HEK293 (cell line): ENCODE measurements around the gene ICAM3.

Experiments used
- ATF2 ChIP-seq: fragments of 450-650 bp; formaldehyde crosslinking; IDR thresholded peaks from 2 replicates; pipeline ENCODE4 v1.5.1; 2016; ENCODE audit warnings: missing biosample characterization, missing genetic modification characterization, low read depth
- BCL11A ChIP-seq: fragments of 450-650 bp; formaldehyde crosslinking; IDR thresholded peaks from 2 replicates; pipeline ENCODE4 v1.5.1; 2016; ENCODE audit warnings: low read depth, missing biosample characterization, missing genetic modification characterization
- GFI1B ChIP-seq: fragments of 450-650 bp; formaldehyde crosslinking; IDR thresholded peaks from 2 replicates; pipeline ENCODE4 v1.5.1; 2016; ENCODE audit warnings: missing biosample characterization, missing genetic modification characterization
- GLI4 ChIP-seq: fragments of 450-650 bp; formaldehyde crosslinking; IDR thresholded peaks from 2 replicates; pipeline ENCODE4 v1.5.1; 2016; ENCODE audit warnings: missing biosample characterization, missing genetic modification characterization
- KLF10 ChIP-seq: fragments of 450-650 bp; IDR thresholded peaks from 2 replicates; pipeline ENCODE4 v1.5.1; 2018; ENCODE audit warnings: missing biosample characterization, mild to moderate bottlenecking, missing genetic modification characterization
- KLF8 ChIP-seq: fragments of 450-650 bp; formaldehyde crosslinking; IDR thresholded peaks from 2 replicates; pipeline ENCODE4 v1.5.1; 2016; ENCODE audit warnings: missing biosample characterization, missing genetic modification characterization
- PBX3 ChIP-seq: sonication (generic); formaldehyde crosslinking; IDR thresholded peaks from 2 replicates; pipeline ENCODE4 v1.8.1; 2022; ENCODE audit warnings: mild to moderate bottlenecking, moderate library complexity, missing genetic modification reagents
- PRDM4 ChIP-seq: fragments of 450-650 bp; formaldehyde crosslinking; IDR thresholded peaks from 2 replicates; pipeline ENCODE4 v1.5.1; 2017; ENCODE audit warnings: missing biosample characterization, missing genetic modification characterization
- WT1 ChIP-seq: fragments of 450-650 bp; formaldehyde crosslinking; IDR thresholded peaks from 2 replicates; pipeline ENCODE4 v1.5.1; 2016; ENCODE audit warnings: missing biosample characterization, missing genetic modification characterization
- YY1 ChIP-seq: fragments of 450-650 bp; formaldehyde crosslinking; IDR thresholded peaks from 2 replicates; pipeline ENCODE4 v1.5.1; 2018; ENCODE audit warnings: missing biosample characterization, missing genetic modification characterization
- ZBTB26 ChIP-seq: fragments of 450-650 bp; formaldehyde crosslinking; optimal IDR thresholded peaks from 2 replicates; pipeline ENCODE3; 2016; ENCODE audit warnings: missing biosample characterization, mild to moderate bottlenecking, missing genetic modification characterization
- ZBTB49 ChIP-seq: fragments of 450-650 bp; formaldehyde crosslinking; IDR thresholded peaks from 2 replicates; pipeline ENCODE4 v1.5.1; 2016; ENCODE audit warnings: missing biosample characterization, missing genetic modification characterization, low read depth
- ZFHX2 ChIP-seq: fragments of 450-650 bp; formaldehyde crosslinking; conservative IDR thresholded peaks from 2 replicates; pipeline ENCODE4 v1.5.1; 2016; ENCODE audit warnings: missing biosample characterization, missing genetic modification characterization
- ZFP69B ChIP-seq: fragments of 450-650 bp; formaldehyde crosslinking; IDR thresholded peaks from 2 replicates; pipeline ENCODE4 v1.5.1; 2016; ENCODE audit warnings: missing biosample characterization, missing genetic modification characterization
- ZNF114 ChIP-seq: fragments of 450-650 bp; formaldehyde crosslinking; IDR thresholded peaks from 2 replicates; pipeline ENCODE4 v1.5.0; 2017; ENCODE audit warnings: missing biosample characterization, missing genetic modification characterization
- ZNF18 ChIP-seq: fragments of 450-650 bp; formaldehyde crosslinking; IDR thresholded peaks from 2 replicates; pipeline ENCODE4 v1.5.1; 2016; ENCODE audit warnings: missing biosample characterization, missing genetic modification characterization
- ZNF202 ChIP-seq: fragments of 450-650 bp; formaldehyde crosslinking; IDR thresholded peaks from 2 replicates; pipeline ENCODE4 v1.5.1; 2016; ENCODE audit warnings: missing biosample characterization, missing genetic modification characterization, borderline replicate concordance
- ZNF239 ChIP-seq: fragments of 450-650 bp; formaldehyde crosslinking; IDR thresholded peaks from 2 replicates; pipeline ENCODE4 v1.5.1; 2016; ENCODE audit warnings: missing biosample characterization, missing genetic modification characterization
- ZNF366 ChIP-seq: fragments of 450-650 bp; formaldehyde crosslinking; conservative IDR thresholded peaks from 2 replicates; pipeline ENCODE4 v1.5.1; 2016; ENCODE audit warnings: missing biosample characterization, missing genetic modification characterization
- ZNF404 ChIP-seq: fragments of 450-650 bp; formaldehyde crosslinking; IDR thresholded peaks from 2 replicates; pipeline ENCODE4 v1.5.1; 2017; ENCODE audit warnings: missing biosample characterization, missing genetic modification characterization
- ZNF433 ChIP-seq: fragments of 450-650 bp; formaldehyde crosslinking; IDR thresholded peaks from 2 replicates; pipeline ENCODE4 v1.5.1; 2016; ENCODE audit warnings: missing biosample characterization, missing genetic modification characterization, low read depth
- ZNF473 ChIP-seq: fragments of 450-650 bp; formaldehyde crosslinking; IDR thresholded peaks from 2 replicates; pipeline ENCODE4 v1.5.1; 2017; ENCODE audit warnings: missing biosample characterization, missing genetic modification characterization
- ZNF510 ChIP-seq: fragments of 450-650 bp; formaldehyde crosslinking; IDR thresholded peaks from 2 replicates; pipeline ENCODE4 v1.5.1; 2018; ENCODE audit warnings: mild to moderate bottlenecking, missing genetic modification characterization, missing biosample characterization; ENCODE audit not compliant: insufficient replicate concordance
- ZNF544 ChIP-seq: fragments of 450-650 bp; formaldehyde crosslinking; IDR thresholded peaks from 2 replicates; pipeline ENCODE4 v1.5.0; 2017; ENCODE audit warnings: missing biosample characterization, missing genetic modification characterization
- ZNF596 ChIP-seq: fragments of 450-650 bp; IDR thresholded peaks from 2 replicates; pipeline ENCODE4 v1.5.0; 2018; ENCODE audit warnings: missing biosample characterization, mild to moderate bottlenecking, missing genetic modification characterization, moderate library complexity
- ZNF664 ChIP-seq: fragments of 450-650 bp; formaldehyde crosslinking; IDR thresholded peaks from 2 replicates; pipeline ENCODE4 v1.5.1; 2016; ENCODE audit warnings: missing biosample characterization, missing genetic modification characterization
- ZNF76 ChIP-seq: fragments of 450-650 bp; formaldehyde crosslinking; IDR thresholded peaks from 2 replicates; pipeline ENCODE4; 2016; ENCODE audit warnings: low read depth, missing biosample characterization, missing genetic modification characterization, borderline replicate concordance
- ZNF768 ChIP-seq: fragments of 450-650 bp; formaldehyde crosslinking; IDR thresholded peaks from 2 replicates; pipeline ENCODE4 v1.5.1; 2018; ENCODE audit warnings: missing biosample characterization, mild to moderate bottlenecking, missing genetic modification characterization
- ZNF843 ChIP-seq: fragments of 450-650 bp; formaldehyde crosslinking; IDR thresholded peaks from 2 replicates; pipeline ENCODE4 v1.5.1; 2016; ENCODE audit warnings: missing biosample characterization, missing genetic modification characterization
- ZXDB ChIP-seq: fragments of 450-650 bp; formaldehyde crosslinking; IDR thresholded peaks from 2 replicates; pipeline ENCODE4 v1.5.1; 2016; ENCODE audit warnings: missing biosample characterization, missing genetic modification characterization

The ICAM3 gene

GRCh38 chr19:10315335-10316214, 23.8 kb downstream of the ICAM3 start, which contains the start of gene FDX2 (continued):
- no peak for TF ChIP-seq BCL11A (tag by site-specific recombination)
- TF ChIP-seq ZBTB26 (tag by site-specific recombination): peak; percentile 84
- TF ChIP-seq ATF2 (tag by site-specific recombination): no peak
- TF ChIP-seq ZNF433 (tag by site-specific recombination): no peak
- TF ChIP-seq ZNF544 (tag by site-specific recombination): no peak
- TF ChIP-seq ZNF768: no peak
- no peak for TF ChIP-seq ZNF404 (tag by site-specific recombination)
- TF ChIP-seq ZXDB: peak; percentile 92
- TF ChIP-seq ZFHX2: no peak; the same call in 1 of the 2 replicates
- TF ChIP-seq ZNF239: no peak
- TF ChIP-seq ZNF596 (tag by site-specific recombination): no peak
- no peak for TF ChIP-seq ZNF18 (tag by site-specific recombination)
- TF ChIP-seq KLF8 (tag by site-specific recombination): peak; percentile 63; the same call in 1 of the 2 replicates
- no peak; the same call in 1 of the 2 replicates for TF ChIP-seq KLF10 (tag by site-specific recombination)
- peak; percentile 28; the same call in 1 of the 2 replicates for TF ChIP-seq WT1 (tag by site-specific recombination)
- no peak for TF ChIP-seq GLI4
- TF ChIP-seq GFI1B (tag by site-specific recombination): no peak
- TF ChIP-seq ZNF366 (tag by site-specific recombination): no peak
- no peak for TF ChIP-seq ZNF114 (tag by site-specific recombination)
- TF ChIP-seq ZNF76 (tag by site-specific recombination): peak; percentile 87; the same call in 1 of the 2 replicates
- TF ChIP-seq ZNF843: 0 out of 2 replicates have a peak, but pooled peaks have one; percentile 30
- TF ChIP-seq ZNF510: no peak
- TF ChIP-seq ZNF664: 0 out of 2 replicates have a peak, but pooled peaks have one; percentile 29
- no peak for TF ChIP-seq ZBTB49 (tag by site-specific recombination)
- TF ChIP-seq ZNF473: no peak
- no peak for TF ChIP-seq PRDM4
- TF ChIP-seq YY1 (tag by site-specific recombination): peak; percentile 96
- TF ChIP-seq ZNF202 (tag by site-specific recombination): no peak
- TF ChIP-seq ZFP69B (tag by site-specific recombination): no peak
- TF ChIP-seq PBX3 (CRISPR knock-in tag): no peak
